IMR-90 (cell line): Measurements from ENCODE around the gene MTERF1. TPM values are rescaled to one million over a fixed set of nuclear protein-coding genes. Genes with fewer than 3 reads are reported as not detected.

Source experiments
- ATAC-seq: fragments of 200-7000 bp; cut with Tn5 transposase; 2 replicates; pipeline ENCODE4 v1.9.1; 2020; ENCODE audit warnings: low read depth, mild to moderate bottlenecking, moderate library complexity
- BruUV-seq: library from RNA; stranded (reverse); fragments of 400-500 nt; replicated peaks from 2 replicates; lab custom pipeline; 2021; lab: Mats Ljungman, UMichigan
- CTCF ChIA-PET: fragments of 300-600 bp; formaldehyde crosslinking; extraction: SDS; loops from one replicate; lab custom pipeline; 2021; ENCODE audit warnings: antibody characterized with exemption; lab: Yijun Ruan, JAX
- POLR2A ChIA-PET: fragments of 300-600 bp; sonication (Branson Sonifier 250); formaldehyde crosslinking; loops from one replicate; lab custom pipeline; 2022; ENCODE audit warnings: antibody characterized with exemption; ENCODE audit not compliant: unreplicated experiment; lab: Charles Lee
- DNase-seq: peaks from one replicate; pipeline ENCODE4 v3.0.0; 2013
- H2AFZ ChIP-seq: replicated peaks from 2 replicates; pipeline ENCODE3; 2013; ENCODE audit warnings: low read length, mild to moderate bottlenecking; ENCODE audit not compliant: poor library complexity
- H2AK5ac ChIP-seq: 2 replicates; pipeline ENCODE4 v1.6.1; 2013; ENCODE audit warnings: low read depth, low read length, inconsistent platforms
- H2AK9ac ChIP-seq: replicated peaks from 2 replicates; pipeline ENCODE3; 2013; ENCODE audit warnings: mild to moderate bottlenecking, low read depth, low read length, moderate library complexity; ENCODE audit not compliant: poor library complexity
- H2BK120ac ChIP-seq: 2 replicates; pipeline ENCODE4 v1.6.1; 2013; ENCODE audit warnings: low read depth, low read length, inconsistent platforms
- H2BK15ac ChIP-seq: 3 replicates; pipeline ENCODE4 v1.6.1; 2013; ENCODE audit warnings: low read depth, low read length, inconsistent platforms
- H2BK20ac ChIP-seq: 2 replicates; pipeline ENCODE4 v1.6.1; 2013; ENCODE audit warnings: low read depth, mild to moderate bottlenecking, inconsistent platforms, low read length, moderate library complexity
- H2BK5ac ChIP-seq: 2 replicates; pipeline ENCODE4 v1.6.1; 2013; ENCODE audit warnings: mild to moderate bottlenecking, low read depth, low read length, inconsistent platforms; ENCODE audit not compliant: poor library complexity, severe bottlenecking
- H3K14ac ChIP-seq: replicated peaks from 2 replicates; pipeline ENCODE4 v1.6.1; 2013; ENCODE audit warnings: low read depth, low read length, inconsistent platforms
- H3K18ac ChIP-seq: 2 replicates; pipeline ENCODE4 v1.6.1; 2013; ENCODE audit warnings: low read depth, low read length, control low read depth
- H3K23ac ChIP-seq: 2 replicates; pipeline ENCODE4 v1.6.1; 2013; ENCODE audit warnings: low read depth, low read length, inconsistent platforms
- H3K27ac ChIP-seq: 2 replicates; pipeline ENCODE4 v1.5.1; 2013; ENCODE audit warnings: mild to moderate bottlenecking, control low read depth, low read length; ENCODE audit not compliant: insufficient read depth
- H3K27me3 ChIP-seq: 2 replicates; pipeline ENCODE4 v1.6.1; 2013; ENCODE audit warnings: low read length; ENCODE audit not compliant: control insufficient read depth, insufficient read depth
- H3K36me3 ChIP-seq: 2 replicates; pipeline ENCODE4 v1.6.1; 2013; ENCODE audit warnings: low read length, mixed read lengths; ENCODE audit not compliant: control insufficient read depth, insufficient read depth
- H3K4ac ChIP-seq: 2 replicates; pipeline ENCODE4 v1.6.1; 2013; ENCODE audit warnings: low read depth, low read length, inconsistent platforms
- H3K4me1 ChIP-seq: 2 replicates; pipeline ENCODE4 v1.6.1; 2013; ENCODE audit warnings: low read length, mixed read lengths; ENCODE audit not compliant: control insufficient read depth, insufficient read depth
- H3K4me2 ChIP-seq: 2 replicates; pipeline ENCODE4 v1.6.1; 2013; ENCODE audit warnings: low read depth, mild to moderate bottlenecking, control low read depth, low read length, moderate library complexity
- H3K4me3 ChIP-seq: 2 replicates; pipeline ENCODE4 v1.5.1; 2013; ENCODE audit warnings: low read depth, mild to moderate bottlenecking, control low read depth, low read length, moderate library complexity; ENCODE audit not compliant: insufficient read depth
- H3K56ac ChIP-seq: 2 replicates; pipeline ENCODE4 v1.6.1; 2013; ENCODE audit warnings: low read length, inconsistent platforms; ENCODE audit not compliant: insufficient read depth; ENCODE audit errors: extremely low read depth
- H3K79me1 ChIP-seq, 2 experiments: 2 replicates each; pipeline ENCODE4 v1.6.1; 2013; ENCODE audit warnings: low read length in 2 of 2, inconsistent platforms in 1 of 2, low read depth in 1 of 2
- H3K9ac ChIP-seq: 2 replicates; pipeline ENCODE4 v1.6.1; 2013; ENCODE audit warnings: low read depth, low read length, control low read depth
- H3K9me1 ChIP-seq: 2 replicates; pipeline ENCODE4 v1.6.1; 2013; ENCODE audit warnings: low read length, inconsistent platforms; ENCODE audit not compliant: insufficient read depth
- H3K9me3 ChIP-seq: 2 replicates; pipeline ENCODE4 v1.6.1; 2013; ENCODE audit warnings: low read length; ENCODE audit not compliant: control insufficient read depth, insufficient read depth
- H4K20me1 ChIP-seq: 2 replicates; pipeline ENCODE4 v1.6.1; 2013; ENCODE audit warnings: low read length, inconsistent platforms; ENCODE audit not compliant: insufficient read depth
- H4K5ac ChIP-seq: 2 replicates; pipeline ENCODE4 v1.6.1; 2013; ENCODE audit warnings: mild to moderate bottlenecking, low read depth, low read length, control low read depth
- H4K8ac ChIP-seq, 2 experiments: 2 replicates each; pipeline ENCODE4 v1.6.1; 2013; ENCODE audit warnings: low read depth in 2 of 2, low read length in 2 of 2, control low read depth in 1 of 2, inconsistent platforms in 1 of 2
- H4K91ac ChIP-seq: 2 replicates; pipeline ENCODE4 v1.6.1; 2013; ENCODE audit warnings: low read depth, low read length, inconsistent platforms; ENCODE audit not compliant: insufficient read depth
- CEBPB ChIP-seq: IDR thresholded peaks from 2 replicates; pipeline ENCODE4 v1.6.1; 2012; ENCODE audit warnings: low read depth, low read length, improper control_type of control experiment
- RAD21 ChIP-seq: IDR thresholded peaks from 2 replicates; pipeline ENCODE4 v1.6.1; 2012; ENCODE audit warnings: low read length, improper control_type of control experiment
- SMC3 ChIP-seq: fragments of 150-350 bp; IDR thresholded peaks from 2 replicates; pipeline ENCODE4 v1.6.1; 2016; ENCODE audit warnings: low read depth, mild to moderate bottlenecking, antibody characterized with exemption, low read length, moderate library complexity
- WGBS, 2 experiments: methylation state at CpG; one replicate each; pipeline versions ENCODE4 v1.1.5 to v1.1.7; 2013; ENCODE audit warnings: missing lambda C conversion rate in 2 of 2; ENCODE audit not compliant: insufficient read length in 1 of 2; ENCODE audit errors: extremely low coverage in 2 of 2; 5-methylcytosine and 5-hydroxymethylcytosine counted together
- dilution Hi-C: fragments of 300-500 bp; cut with HindIII; formaldehyde crosslinking; loops from one replicate; pipeline ENCODE4 v1.14.3; 2018; ENCODE audit warnings: low sequenced_read_pairs; ENCODE audit not compliant: unreplicated experiment
- in situ Hi-C: fragments of 300-500 bp; cut with MboI; formaldehyde crosslinking; loops from 3 replicates; pipeline ENCODE4 v1.14.3; 2019; ENCODE audit warnings: low sequenced_read_pairs, inconsistent platforms, mixed read lengths
- intact Hi-C: fragments of 100-400 bp; cut with micrococcal nuclease; formaldehyde crosslinking; loops from 2 replicates; pipeline ENCODE4 v1.10.0; 2022
- polyA plus RNA-seq, 3 experiments: library from polyadenylated mRNA; depleted of rRNA; stranded (reverse); fragments of >200 nt; gene quantifications; 2 replicates each; pipeline ENCODE4 v1.2.3, GENCODE V29; 2012; ENCODE audit warnings: low replicate concordance in 1 of 3
- total RNA-seq: library from RNA; depleted of rRNA; stranded (reverse); fragments of >200 nt; gene quantifications from 2 replicates; pipeline ENCODE4 v1.2.3, GENCODE V29; 2012

The MTERF1 gene
- total and polyA plus RNA-seq, 2 of the 4 experiments (the other 2 are of a cell fraction), result 7.0 to 7.3 TPM

DNA sequence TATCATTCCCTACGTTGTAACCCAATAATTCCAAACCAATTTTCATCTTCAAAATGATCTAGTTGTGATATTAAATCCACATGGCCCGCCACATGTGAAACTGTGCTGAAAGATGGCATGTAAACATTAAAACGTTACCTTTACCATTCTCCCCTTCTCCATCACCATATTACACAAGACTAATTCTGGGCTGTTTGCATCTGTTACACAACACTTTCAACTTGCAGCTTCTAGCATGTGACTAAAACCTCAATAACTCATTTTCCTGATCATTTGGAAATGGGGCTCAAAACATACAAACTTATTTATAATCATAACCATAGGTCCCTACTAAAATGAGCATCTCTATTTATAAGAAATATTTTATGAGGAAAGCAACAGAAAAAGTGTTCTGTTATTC, 4.7 kb downstream of the MTERF1 start:
- no peak overlapping the region for H4K5ac ChIP-seq
- intact Hi-C loops, result no loop called here
- no TSS peak for BruUV-seq

More for the DNA sequence above, 4.7 kb downstream of the MTERF1 start:
- Histone ChIP-seq H2BK5ac (no peak overlapping the region), H3K23ac (no peak overlapping the region), H2BK120ac (no peak overlapping the region), H3K4me3 (no peak overlapping the region), H3K14ac (no peak overlapping the region), H3K4ac (no peak overlapping the region), H3K9ac (no peak overlapping the region), H4K20me1 (no peaks in the 10 kb centered on the region), H2AK9ac (no peak overlapping the region), H3K4me2 (no peak overlapping the region), H3K18ac (no peak overlapping the region), H3K4me1 (no peaks in the 10 kb centered on the region), H3K56ac (no peak overlapping the region), H2AK5ac (no peak overlapping the region), H4K8ac (no peak overlapping the region), H3K27me3 (no peaks in the 10 kb centered on the region), H3K27ac (no peak overlapping the region), H2AFZ (no peak overlapping the region), H3K9me3 (no peaks in the 10 kb centered on the region), H3K79me1 (peaks cover 28 to 38% of the 10 kb centered on the region in 2 experiments), H2BK20ac (no peak overlapping the region), H4K91ac (no peak overlapping the region), H3K36me3 (peaks cover 6% of the 10 kb centered on the region), H2BK15ac (no peak overlapping the region), H3K9me1 (no peaks in the 10 kb centered on the region; the same call in 1 of the 2 replicates)
- DNase-seq (no peak), ATAC-seq (no peak)
- CTCF ChIA-PET, result interaction anchor here (0.6 to 0.8 kb wide), 2 partner anchors 11 to 26 kb away, joined by 3 to 5 read pairs; no protein-coding TSS in a partner anchor
- dilution Hi-C loops, result no loop called here
- in situ Hi-C loops, result loop anchor here (10.0 kb wide), 1 partner anchor 791 kb away; no protein-coding TSS in a partner anchor
- 80 to 100% methylated on average over 1 of the region's 3 CpGs for WGBS, 2 experiments
- POLR2A ChIA-PET, result interaction anchor here (0.6 kb wide), 1 partner anchor 20 kb away, joined by 5 read pairs; no protein-coding TSS in a partner anchor
- no peak for TF ChIP-seq SMC3
- no peak for TF ChIP-seq RAD21
- peak; percentile 58 for TF ChIP-seq CEBPB
